HG03342 (cell line): Measurements from ENCODE around the gene C1orf141.
"Not testable (repeated sequence)": the region's sequence is repeated elsewhere in the genome, so short reads cannot be mapped to it uniquely, and the experiment has no call there.

Experiments used
- ATAC-seq: cut with Tn5 transposase; IDR thresholded peaks from one replicate; pipeline ENCODE4 v1.9.1; 2021; ENCODE audit warnings: mild to moderate bottlenecking, moderate library complexity; ENCODE audit not compliant: unreplicated experiment

C1orf141 gene

GRCh38 chr1:67089685-67090208, 45.0 kb downstream of the C1orf141 start:
- ATAC-seq: no peak

GRCh38 chr1:67088440-67088839, 46.3 kb downstream of the C1orf141 start:
- no peak for ATAC-seq

GRCh38 chr1:67085326-67085725, 49.4 kb downstream of the C1orf141 start:
- ATAC-seq: no peak

GRCh38 chr1:67084765-67085318, 49.9 kb downstream of the C1orf141 start:
- ATAC-seq: no peak

- no peak for ATAC-seq
These were observed 56.5 kb downstream of the C1orf141 start for GRCh38 chr1:67078291-67078690.

- ATAC-seq: no peak
These were observed 57.2 kb downstream of the C1orf141 start for GRCh38 chr1:67077593-67077992.

- no peak for ATAC-seq
These were observed 62.0 kb downstream of the C1orf141 start for GRCh38 chr1:67072749-67073148.

- not testable (repeated sequence) for ATAC-seq
These were observed 67.1 kb downstream of the C1orf141 start for GRCh38 chr1:67067655-67068054.

GRCh38 chr1:67062412-67062811, 72.4 kb downstream of the C1orf141 start:
- no peak for ATAC-seq

- no peak for ATAC-seq
These were observed 73.5 kb downstream of the C1orf141 start for GRCh38 chr1:67061266-67061665.

GRCh38 chr1:67060811-67061218, 74.0 kb downstream of the C1orf141 start:
- no peak for ATAC-seq

- ATAC-seq: no peak
These were observed 75.4 kb downstream of the C1orf141 start for GRCh38 chr1:67059346-67059745.

- ATAC-seq: no peak
These were observed 76.0 kb downstream of the C1orf141 start for GRCh38 chr1:67058761-67059160.

GRCh38 chr1:67058242-67058641, 76.5 kb downstream of the C1orf141 start:
- ATAC-seq: no peak

GRCh38 chr1:67053785-67054772, 80.7 kb downstream of the C1orf141 start, which contains the start of gene SLC35D1:
Gene SLC35D1 (minus strand): TSS chr1:67054148. CDS start chr1:67054013, 135 bp downstream.
- ATAC-seq: peak; percentile 84

GRCh38 chr1:67053535-67053784, 81.3 kb downstream of the C1orf141 start:
- peak; percentile 48 for ATAC-seq

- peak; percentile 1 for ATAC-seq
These were observed 81.8 kb downstream of the C1orf141 start for GRCh38 chr1:67052741-67053534.

GRCh38 chr1:67051196-67051595, 83.6 kb downstream of the C1orf141 start:
- no peak for ATAC-seq

- ATAC-seq: peak; percentile 59
These were observed 90.0 kb downstream of the C1orf141 start for GRCh38 chr1:67044631-67045270.

- ATAC-seq: no peak
These were observed 91.4 kb downstream of the C1orf141 start for GRCh38 chr1:67043366-67043765.
